GM19043 (cell line): ENCODE results near the gene KIFC1.

Experiments
- ATAC-seq: cut with Tn5 transposase; IDR thresholded peaks from one replicate; pipeline ENCODE4 v1.9.1; 2021; ENCODE audit warnings: low read depth; ENCODE audit not compliant: unreplicated experiment

The KIFC1 gene

GRCh38 chr6:33439956-33440648 is 48.5 kb downstream of the KIFC1 start:
- no peak for ATAC-seq

DNA sequence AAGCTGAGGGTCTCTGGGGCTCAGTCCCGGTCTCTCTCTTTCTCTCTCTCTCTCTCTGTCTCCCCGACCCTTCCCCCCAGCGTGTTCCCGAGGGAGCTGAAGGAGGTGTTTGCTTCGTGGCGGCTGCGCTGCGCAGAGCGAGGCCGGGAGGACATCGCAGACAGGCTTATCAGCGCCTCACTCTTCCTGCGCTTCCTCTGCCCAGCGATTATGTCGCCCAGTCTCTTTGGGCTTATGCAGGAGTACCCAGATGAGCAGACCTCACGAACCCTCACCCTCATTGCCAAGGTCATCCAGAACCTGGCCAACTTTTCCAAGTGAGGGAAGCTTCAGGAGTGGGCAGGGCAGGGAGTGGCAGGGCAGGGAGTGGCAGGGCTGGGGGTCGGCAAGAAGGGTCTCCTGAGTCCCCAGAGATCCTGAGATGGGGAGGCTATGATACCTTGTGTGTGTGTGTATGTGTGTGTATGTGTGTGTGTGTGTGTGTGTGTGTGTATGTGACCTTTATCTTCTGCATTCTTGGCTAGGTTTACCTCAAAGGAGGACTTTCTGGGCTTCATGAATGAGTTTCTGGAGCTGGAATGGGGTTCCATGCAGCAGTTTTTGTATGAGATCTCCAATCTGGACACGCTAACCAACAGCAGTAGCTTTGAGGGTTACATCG is 49.2 kb downstream of the KIFC1 start:
- no peak for ATAC-seq

- ATAC-seq = no peak
Measured at GRCh38 chr6:33441457-33441856, 49.8 kb downstream of the KIFC1 start.

DNA sequence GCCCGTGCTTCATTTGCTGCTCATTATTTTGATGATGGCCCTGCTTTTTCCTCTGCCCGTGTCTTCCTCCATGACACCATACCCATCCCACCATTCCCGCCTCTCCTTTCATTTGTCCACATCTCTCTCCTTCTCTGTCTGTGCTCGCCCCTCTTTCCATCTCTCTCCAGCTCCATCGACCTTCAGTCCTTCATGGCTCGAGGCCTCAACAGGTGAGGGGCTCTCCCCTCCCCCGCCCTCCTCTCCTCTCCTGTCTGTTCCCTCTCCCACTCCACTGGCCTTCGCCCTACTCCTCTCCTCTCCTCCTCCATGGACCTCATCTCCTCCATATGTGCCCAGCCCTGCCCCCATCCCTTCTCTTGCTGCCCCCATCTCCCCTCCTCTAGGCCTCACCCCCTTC is 50.7 kb downstream of the KIFC1 start:
- no peak for ATAC-seq

DNA sequence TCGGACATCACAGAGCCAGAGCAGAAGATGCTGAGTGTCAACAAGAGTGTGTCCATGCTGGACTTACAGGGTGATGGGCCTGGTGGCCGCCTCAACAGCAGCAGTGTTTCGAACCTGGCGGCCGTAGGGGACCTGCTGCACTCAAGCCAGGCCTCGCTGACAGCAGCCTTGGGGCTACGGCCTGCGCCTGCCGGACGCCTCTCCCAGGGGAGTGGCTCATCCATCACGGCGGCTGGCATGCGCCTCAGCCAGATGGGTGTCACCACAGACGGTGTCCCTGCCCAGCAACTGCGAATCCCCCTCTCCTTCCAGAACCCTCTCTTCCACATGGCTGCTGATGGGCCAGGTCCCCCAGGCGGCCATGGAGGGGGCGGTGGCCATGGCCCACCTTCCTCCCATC is 51.4 kb downstream of the KIFC1 start:
- ATAC-seq = no peak

DNA sequence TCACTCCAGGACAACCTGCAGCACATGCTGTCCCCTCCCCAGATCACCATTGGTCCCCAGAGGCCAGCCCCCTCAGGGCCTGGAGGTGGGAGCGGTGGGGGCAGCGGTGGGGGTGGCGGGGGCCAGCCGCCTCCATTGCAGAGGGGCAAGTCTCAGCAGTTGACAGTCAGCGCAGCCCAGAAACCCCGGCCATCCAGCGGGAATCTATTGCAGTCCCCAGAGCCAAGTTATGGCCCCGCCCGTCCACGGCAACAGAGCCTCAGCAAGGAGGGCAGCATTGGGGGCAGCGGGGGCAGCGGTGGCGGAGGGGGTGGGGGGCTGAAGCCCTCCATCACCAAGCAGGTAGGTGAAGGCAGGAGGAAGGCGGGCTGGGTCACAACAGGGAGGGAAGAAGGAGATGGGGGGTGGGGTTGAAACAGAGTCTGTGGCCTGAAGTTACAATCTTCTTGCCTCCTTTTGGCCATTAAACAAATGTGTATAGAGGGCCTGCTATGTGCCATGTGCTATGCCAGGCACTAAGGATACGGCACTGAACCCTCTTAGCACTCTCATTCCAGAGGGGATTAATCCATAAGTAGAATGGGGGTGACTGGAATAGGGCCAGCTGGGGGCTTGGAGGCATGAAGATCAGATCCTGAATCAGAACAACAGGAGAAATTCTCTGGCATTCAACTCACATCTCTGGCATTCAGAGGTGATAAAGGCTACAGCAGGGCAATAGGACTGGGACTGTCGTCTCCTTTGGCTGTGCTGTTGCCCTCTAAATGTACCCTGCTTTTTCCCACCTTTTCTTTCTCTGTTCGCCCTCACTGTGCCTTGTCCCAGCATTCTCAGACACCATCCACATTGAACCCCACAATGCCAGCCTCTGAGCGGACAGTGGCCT is 52.2 kb downstream of the KIFC1 start:
- ATAC-seq = no peak

DNA sequence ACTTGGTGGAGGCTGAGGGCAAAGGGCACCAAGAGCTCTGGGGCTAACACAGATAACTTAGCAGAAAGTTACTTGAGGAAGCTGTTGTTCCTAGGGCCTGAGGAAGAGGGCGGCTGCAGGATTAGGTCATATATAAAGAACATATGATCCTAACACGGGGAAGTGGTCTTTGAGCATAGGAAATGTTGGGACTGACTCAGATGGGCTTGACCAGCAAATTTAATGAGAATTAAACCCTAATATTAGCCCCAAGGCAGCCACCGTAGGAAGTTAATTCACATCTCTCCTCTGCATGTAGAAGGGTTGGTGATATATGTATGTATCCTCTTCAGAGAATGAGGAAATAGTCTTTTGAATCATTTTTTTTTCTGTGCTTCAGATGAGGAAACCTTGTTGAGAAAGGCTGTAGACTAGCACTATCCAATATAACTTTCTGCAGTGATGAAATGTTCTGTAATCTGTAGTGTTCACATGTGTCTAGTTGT is 53.5 kb downstream of the KIFC1 start:
- ATAC-seq = no peak

DNA sequence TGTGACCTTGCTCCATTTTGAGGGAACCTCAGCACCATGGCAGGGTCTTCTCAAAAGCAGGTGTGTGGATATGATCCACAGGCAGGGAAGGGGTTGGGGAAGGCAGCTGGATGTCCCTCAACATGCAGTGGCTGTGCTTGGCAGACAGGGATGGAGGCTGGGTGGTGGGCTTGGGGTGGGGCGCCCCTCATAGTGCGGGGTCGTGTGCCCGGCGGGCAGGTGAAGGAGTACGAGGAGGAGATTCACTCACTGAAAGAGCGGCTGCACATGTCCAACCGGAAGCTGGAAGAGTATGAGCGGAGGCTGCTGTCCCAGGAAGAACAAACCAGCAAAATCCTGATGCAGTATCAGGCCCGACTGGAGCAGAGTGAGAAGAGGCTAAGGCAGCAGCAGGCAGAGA is 54.7 kb downstream of the KIFC1 start:
- no peak for ATAC-seq

- no peak for ATAC-seq
Measured at GRCh38 chr6:33450434-33450833, 58.8 kb downstream of the KIFC1 start.

GRCh38 chr6:33451606-33452005 is 60.0 kb downstream of the KIFC1 start:
- no peak for ATAC-seq

DNA sequence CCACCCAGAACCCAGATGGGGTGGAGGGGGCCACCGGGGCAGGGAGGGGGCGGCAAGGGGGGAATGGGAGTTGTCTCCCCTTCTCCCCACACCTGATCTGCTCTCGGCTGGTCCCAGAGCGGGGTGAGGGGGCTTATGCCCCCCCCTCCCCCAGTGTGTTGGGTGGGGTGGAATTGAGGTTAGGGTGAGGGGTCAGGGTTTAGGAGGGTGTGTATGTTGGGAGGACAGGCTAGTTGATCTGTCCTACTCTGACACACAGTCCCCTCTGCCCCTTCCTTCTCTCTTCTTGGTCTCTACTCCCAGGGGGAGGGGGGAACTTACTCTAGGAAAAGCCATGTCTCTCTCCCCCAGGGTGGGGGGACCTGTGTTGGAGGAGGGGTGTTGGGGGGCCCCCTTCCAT is 60.9 kb downstream of the KIFC1 start:
- ATAC-seq = no peak

DNA sequence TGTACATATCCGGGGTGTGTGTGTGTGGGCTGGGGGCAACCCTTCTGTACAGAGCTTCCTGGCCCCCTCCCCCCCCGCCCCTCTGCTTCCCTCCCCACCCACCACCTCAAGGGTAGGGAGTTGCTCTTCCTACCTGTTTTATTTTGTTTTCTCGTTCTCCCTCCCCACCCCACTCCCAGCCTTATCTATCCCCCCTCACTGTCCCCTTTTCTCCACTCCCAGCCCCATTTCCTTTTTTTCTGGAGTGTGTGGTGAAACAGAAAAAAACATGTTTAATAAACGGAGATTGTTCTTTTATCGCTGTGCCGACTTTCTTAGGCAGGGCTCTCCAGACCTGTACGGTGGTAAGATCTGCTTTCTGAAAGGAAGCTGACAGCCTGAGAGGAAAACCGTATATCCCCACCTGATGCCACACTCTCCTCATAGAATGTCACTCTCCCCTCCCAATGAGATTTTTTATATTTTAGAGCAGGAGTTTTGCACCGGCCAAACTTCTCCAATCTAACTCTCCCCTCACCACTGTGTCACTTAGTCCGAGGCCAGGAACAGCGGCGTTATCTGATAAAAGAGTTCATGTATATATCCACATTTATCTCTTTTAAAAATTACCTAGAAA is 61.9 kb downstream of the KIFC1 start:
- ATAC-seq = no peak

- peak; percentile 99 for ATAC-seq
Measured at GRCh38 chr6:33454009-33454946, 62.7 kb downstream of the KIFC1 start, which contains the start of gene ZBTB9. TSS of gene ZBTB9 (plus strand) at chr6:33454576. CDS start at chr6:33455101, 525 bp downstream.

- no peak for ATAC-seq
Measured at GRCh38 chr6:33455051-33455450, 63.4 kb downstream of the KIFC1 start.

DNA sequence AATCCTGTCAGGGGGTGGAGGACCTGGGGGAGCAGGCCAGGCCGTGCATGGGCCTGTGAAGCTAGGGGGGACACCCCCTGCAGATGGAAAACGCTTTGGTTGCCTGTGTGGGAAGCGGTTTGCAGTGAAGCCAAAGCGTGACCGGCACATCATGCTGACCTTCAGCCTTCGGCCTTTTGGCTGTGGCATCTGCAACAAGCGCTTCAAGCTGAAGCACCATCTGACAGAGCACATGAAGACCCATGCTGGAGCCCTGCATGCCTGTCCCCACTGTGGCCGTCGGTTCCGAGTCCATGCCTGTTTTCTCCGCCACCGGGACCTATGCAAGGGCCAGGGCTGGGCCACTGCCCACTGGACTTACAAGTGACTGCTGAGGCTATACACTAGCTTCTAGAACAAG is 64.5 kb downstream of the KIFC1 start:
- ATAC-seq = no peak

DNA sequence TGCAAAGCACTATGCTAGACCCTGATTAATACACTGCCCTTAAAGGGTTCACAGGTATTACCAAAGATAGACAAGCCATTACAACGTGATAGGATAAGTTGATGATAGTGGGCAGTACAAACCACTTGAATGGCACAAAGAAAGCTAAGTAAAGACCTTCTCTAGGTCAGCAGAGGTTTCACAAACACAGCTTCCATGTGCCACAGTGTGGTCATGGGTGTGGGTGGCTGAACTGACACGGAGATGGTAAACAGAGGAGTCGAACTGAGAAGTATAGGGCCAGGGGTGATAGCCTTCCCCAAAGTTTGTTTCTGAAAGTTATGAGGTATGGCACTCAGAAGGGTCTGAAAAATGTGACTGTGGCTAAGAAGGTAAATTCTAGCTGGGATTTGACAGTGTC is 67.1 kb downstream of the KIFC1 start:
- no peak for ATAC-seq

DNA sequence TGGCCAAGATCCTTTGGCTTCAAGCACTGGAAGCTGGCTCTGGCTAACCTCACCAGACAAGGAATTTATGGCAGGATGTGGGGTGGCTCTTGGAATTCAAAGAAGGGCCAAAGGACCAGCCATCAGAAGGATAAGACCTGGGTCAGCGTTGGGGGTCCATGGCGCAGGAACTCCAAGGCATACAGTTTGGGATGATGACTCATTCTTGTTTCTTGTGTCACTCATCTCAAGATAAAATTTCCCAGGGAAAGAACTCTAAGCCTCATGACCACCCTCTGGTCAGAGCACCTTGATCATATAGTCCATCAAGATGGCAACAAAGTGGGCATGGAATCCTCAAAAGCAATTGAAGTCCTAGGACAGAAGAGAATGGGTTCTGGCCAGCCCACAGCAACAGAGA is 67.6 kb downstream of the KIFC1 start:
- no peak for ATAC-seq
